Spleen (tissue), 7 donors: ENCODE data around the gene ACY1.

Source experiments
- CTCF ChIP-seq, 11 experiments: fragments of 200-600 bp in 7 of 11; fragments of 450-650 bp in 4 of 11; sonication (generic) in 4 of 11; IDR thresholded peaks in 8 of 11; conservative IDR thresholded peaks in 3 of 11; 1 replicate in 7 of 11; 2 replicates in 4 of 11; pipeline versions ENCODE4 v1.4.0 to v1.8.0; 2016 to 2021; ENCODE audit warnings: antibody characterized with exemption in 11 of 11, inconsistent platforms in 4 of 11, mild to moderate bottlenecking in 1 of 11
- POLR2A ChIP-seq, 3 donors: fragments of 450-650 bp; IDR thresholded peaks; one replicate each; pipeline ENCODE4 v1.5.1; 2017; ENCODE audit warnings: antibody characterized with exemption in 3 of 3, mild to moderate bottlenecking in 1 of 3
- POLR2AphosphoS5 ChIP-seq, 3 donors: sonication (generic); formaldehyde crosslinking; IDR thresholded peaks; one replicate each; pipeline ENCODE4 v1.5.1; 2017; ENCODE audit warnings: antibody characterized with exemption in 3 of 3
- donor health status: DM: no; HTN: no; CAD: no; lungs with moderate emphysema.
- donor health status: DM: no; HTN: no; CAD: no.
- donor health status: DM: no; HTN: no; CAD: no.

- no peak for TF ChIP-seq POLR2AphosphoS5 (IDR thresholded peaks at IDR 0.05)
- TF ChIP-seq POLR2A (IDR thresholded peaks at IDR 0.05), result no peak
- no peak for TF ChIP-seq CTCF (IDR thresholded peaks at IDR 0.05 in 8 of 11, conservative IDR thresholded peaks at IDR 0.05 in 3 of 11)
Observed at GRCh38 chr3:52021489-52022268, 38.3 kb downstream of the ACY1 start.
